Endothelial cell (in vitro differentiated cells): ENCODE data around the gene RAB12. TPM values are rescaled to one million over a fixed set of nuclear protein-coding genes. Genes with fewer than 3 reads are reported as not detected.
"Not testable (repeated sequence)": the region's sequence is repeated elsewhere in the genome, so short reads cannot be mapped to it uniquely, and the experiment has no call there.

Experiments used
- DNase-seq: peaks from one replicate; pipeline ENCODE4 v3.0.0; 2021; ENCODE audit warnings: low spot score
- H3K27ac Mint-ChIP-seq: one replicate; pipeline ENCODE4 v1.8.0; 2021; ENCODE audit warnings: mixed read lengths, inconsistent platforms; ENCODE audit not compliant: unreplicated experiment
- H3K27me3 Mint-ChIP-seq: one replicate; pipeline ENCODE4 v1.8.0; 2021; ENCODE audit warnings: mild to moderate bottlenecking, moderate library complexity, mixed read lengths, inconsistent platforms; ENCODE audit not compliant: unreplicated experiment
- H3K36me3 Mint-ChIP-seq: one replicate; pipeline ENCODE4 v1.8.0; 2021; ENCODE audit warnings: mild to moderate bottlenecking, low read depth, mixed read lengths, inconsistent platforms; ENCODE audit not compliant: unreplicated experiment
- H3K4me1 Mint-ChIP-seq: one replicate; pipeline ENCODE4 v1.8.0; 2021; ENCODE audit warnings: mild to moderate bottlenecking, mixed read lengths, inconsistent platforms; ENCODE audit not compliant: unreplicated experiment
- H3K4me3 Mint-ChIP-seq: one replicate; pipeline ENCODE4 v1.8.0; 2021; ENCODE audit warnings: mild to moderate bottlenecking, mixed read lengths, inconsistent platforms; ENCODE audit not compliant: unreplicated experiment
- H3K9me3 Mint-ChIP-seq: one replicate; pipeline ENCODE4 v1.8.0; 2021; ENCODE audit warnings: mixed read lengths, inconsistent platforms; ENCODE audit not compliant: unreplicated experiment
- CTCF ChIP-seq: fragments of 200-600 bp; sonication (generic); IDR thresholded peaks from one replicate; pipeline ENCODE4 v1.5.0; 2021; ENCODE audit warnings: antibody characterized with exemption; ENCODE audit not compliant: unreplicated experiment
- total RNA-seq: library from RNA; stranded (reverse); fragmentation: NEBNext Ultra II Directional; extraction: Animal tissue kit (Norgen Biotek cat#: 25700); gene quantifications from one replicate; pipeline ENCODE4 v1.2.1, GENCODE V29; 2021; ENCODE audit not compliant: unreplicated experiment

Gene RAB12
- total RNA-seq, 1 donor from 2014 or later, result 35.3 TPM

- Mint-ChIP-seq H3K36me3 (no peaks in the 10 kb centered on the region), H3K4me3 (no peak overlapping the region), H3K9me3 (no peaks in the 10 kb centered on the region), H3K27ac (no peak overlapping the region), H3K27me3 (peaks cover 3% of the 10 kb centered on the region), H3K4me1 (peaks cover 3% of the 10 kb centered on the region)
- no peak for DNase-seq
- no peak for TF ChIP-seq CTCF
Observed at GRCh38 chr18:8562919-8563318, 46.3 kb upstream of the RAB12 start.

GRCh38 chr18:8571399-8571798, 37.8 kb upstream of the RAB12 start:
- no peaks in the 10 kb centered on the region for H3K36me3 Mint-ChIP-seq
- H3K9me3 Mint-ChIP-seq, result no peaks in the 10 kb centered on the region
- no peak overlapping the region for H3K27ac Mint-ChIP-seq
- no peak for DNase-seq
- H3K4me1 Mint-ChIP-seq, result no peaks in the 10 kb centered on the region
- TF ChIP-seq CTCF, result no peak
- H3K4me3 Mint-ChIP-seq, result no peak overlapping the region
- no peaks in the 10 kb centered on the region for H3K27me3 Mint-ChIP-seq

GRCh38 chr18:8573766-8574165, 35.5 kb upstream of the RAB12 start:
- H3K9me3 Mint-ChIP-seq, H3K27me3 Mint-ChIP-seq, H3K4me3 Mint-ChIP-seq, H3K36me3 Mint-ChIP-seq, H3K27ac Mint-ChIP-seq, H3K4me1 Mint-ChIP-seq, DNase-seq: not testable (repeated sequence)

- no peak overlapping the region for H3K4me3 Mint-ChIP-seq
- peaks cover 4% of the 10 kb centered on the region for H3K27me3 Mint-ChIP-seq
- DNase-seq, result no peak
- TF ChIP-seq CTCF, result no peak
- H3K4me1 Mint-ChIP-seq, result no peaks in the 10 kb centered on the region
- no peaks in the 10 kb centered on the region for H3K9me3 Mint-ChIP-seq
- peaks cover under 1% of the 10 kb centered on the region for H3K36me3 Mint-ChIP-seq
- no peak overlapping the region for H3K27ac Mint-ChIP-seq
Observed at GRCh38 chr18:8584798-8585197, 24.4 kb upstream of the RAB12 start.

- no peaks in the 10 kb centered on the region for H3K4me1 Mint-ChIP-seq
- no peak overlapping the region for H3K4me3 Mint-ChIP-seq
- TF ChIP-seq CTCF, result no peak
- no peak for DNase-seq
- H3K27me3 Mint-ChIP-seq, result peaks cover 4% of the 10 kb centered on the region
- H3K9me3 Mint-ChIP-seq, result no peaks in the 10 kb centered on the region
- no peaks in the 10 kb centered on the region for H3K36me3 Mint-ChIP-seq
- H3K27ac Mint-ChIP-seq, result no peak overlapping the region
Observed at GRCh38 chr18:8586941-8587340, 22.3 kb upstream of the RAB12 start.

GRCh38 chr18:8595445-8595844, 13.8 kb upstream of the RAB12 start:
- no peaks in the 10 kb centered on the region for H3K4me1 Mint-ChIP-seq
- no peak overlapping the region for H3K4me3 Mint-ChIP-seq
- TF ChIP-seq CTCF, result no peak
- DNase-seq, result no peak
- no peak overlapping the region for H3K27ac Mint-ChIP-seq
- H3K9me3 Mint-ChIP-seq, result no peaks in the 10 kb centered on the region
- H3K36me3 Mint-ChIP-seq, result no peaks in the 10 kb centered on the region
- peaks cover 1% of the 10 kb centered on the region for H3K27me3 Mint-ChIP-seq
